Fibroblast of lung (primary cell): Measurements from ENCODE around the gene GNB1L. TPM values are rescaled to one million over a fixed set of nuclear protein-coding genes. Genes with fewer than 3 reads are reported as not detected.

Experiments used
- DNase-seq, 2 donors: peaks; one replicate each; pipeline versions ENCODE4 v3.0.0 to v3.0.0-alpha.2; 2010; ENCODE audit warnings: low read depth in 2 of 2
- H2AFZ ChIP-seq: 2 replicates; pipeline ENCODE4 v1.5.1; 2012; ENCODE audit warnings: low read length, control low read depth, inconsistent platforms
- H3K27ac ChIP-seq: 2 replicates; pipeline ENCODE4 v1.5.1; 2011; ENCODE audit warnings: low read length, control low read depth; ENCODE audit not compliant: insufficient read depth
- H3K27me3 ChIP-seq: 2 replicates; pipeline ENCODE4 v1.5.1; 2011; ENCODE audit warnings: mild to moderate bottlenecking, low read length; ENCODE audit not compliant: control insufficient read depth, insufficient read depth
- H3K36me3 ChIP-seq: 2 replicates; pipeline ENCODE4 v1.5.1; 2011; ENCODE audit warnings: low read length; ENCODE audit not compliant: control insufficient read depth, insufficient read depth
- H3K4me1 ChIP-seq: 2 replicates; pipeline ENCODE4 v1.5.1; 2011; ENCODE audit warnings: low read length; ENCODE audit not compliant: control insufficient read depth, insufficient read depth; ENCODE audit errors: extremely low read depth
- H3K4me2 ChIP-seq: 2 replicates; pipeline ENCODE4 v1.5.1; 2011; ENCODE audit warnings: low read length, control low read depth; ENCODE audit not compliant: insufficient read depth; ENCODE audit errors: extremely low read depth
- H3K4me3 ChIP-seq, 4 experiments: fragments of 200-600 bp in 1 of 4; sonication (generic) in 1 of 4; replicated peaks in 1 of 4; 2 replicates each; pipeline ENCODE4 v1.5.1; 2011 to 2016; ENCODE audit warnings: low read length in 4 of 4, low read depth in 3 of 4, mild to moderate bottlenecking in 3 of 4, control low read depth in 2 of 4, inconsistent platforms in 1 of 4, mixed read lengths in 1 of 4; ENCODE audit not compliant: insufficient read depth in 1 of 4; ENCODE audit errors: control extremely low read depth in 1 of 4
- H3K79me2 ChIP-seq: 2 replicates; pipeline ENCODE4 v1.5.1; 2012; ENCODE audit warnings: mild to moderate bottlenecking, low read length, inconsistent platforms; ENCODE audit not compliant: control insufficient read depth, insufficient read depth
- H3K9ac ChIP-seq: 2 replicates; pipeline ENCODE4 v1.5.1; 2011; ENCODE audit warnings: mild to moderate bottlenecking, low read length, control low read depth; ENCODE audit not compliant: insufficient read depth
- H3K9me3 ChIP-seq: 2 replicates; pipeline ENCODE4 v1.5.1; 2012; ENCODE audit warnings: low read depth, low read length; ENCODE audit not compliant: control insufficient read depth, insufficient read depth
- H4K20me1 ChIP-seq: 2 replicates; pipeline ENCODE4 v1.5.1; 2011; ENCODE audit warnings: low read length; ENCODE audit not compliant: control insufficient read depth, insufficient read depth; ENCODE audit errors: extremely low read depth
- EZH2 ChIP-seq: IDR thresholded peaks from 2 replicates; pipeline ENCODE4 v1.5.1; 2012; ENCODE audit warnings: low read length, control low read depth, mild to moderate bottlenecking; ENCODE audit errors: missing control alignments
- polyA plus RNA-seq, 2 donors: library from polyadenylated mRNA; depleted of rRNA in 1 of 2; stranded (reverse) in 1 of 2; unstranded in 1 of 2; fragments of >200 nt; gene quantifications; 2 replicates each; pipeline ENCODE4 v1.2.1, GENCODE V29; 2011 to 2012; ENCODE audit warnings: missing spikeins in 1 of 2
- total RNA-seq: library from RNA; depleted of rRNA; stranded (reverse); fragments of >200 nt; gene quantifications from 2 replicates; pipeline ENCODE4 v1.2.1, GENCODE V29; 2014
- TF ChIP-seq, protein P1 (sequence below), 2 donors: IDR thresholded peaks in 1 of 2; conservative IDR thresholded peaks in 1 of 2; 1 replicate in 1 of 2; 2 replicates in 1 of 2; pipeline ENCODE4 v1.5.1; 2011 to 2012; ENCODE audit warnings: low read length in 2 of 2, control low read depth in 1 of 2, inconsistent platforms in 1 of 2, low read depth in 1 of 2, mild to moderate bottlenecking in 1 of 2

The GNB1L gene
- total and polyA plus RNA-seq, 2 donors (not counting 1 experiment from before 2014, with no cell fraction given) = 1.4 to 7.8 TPM

DNA sequence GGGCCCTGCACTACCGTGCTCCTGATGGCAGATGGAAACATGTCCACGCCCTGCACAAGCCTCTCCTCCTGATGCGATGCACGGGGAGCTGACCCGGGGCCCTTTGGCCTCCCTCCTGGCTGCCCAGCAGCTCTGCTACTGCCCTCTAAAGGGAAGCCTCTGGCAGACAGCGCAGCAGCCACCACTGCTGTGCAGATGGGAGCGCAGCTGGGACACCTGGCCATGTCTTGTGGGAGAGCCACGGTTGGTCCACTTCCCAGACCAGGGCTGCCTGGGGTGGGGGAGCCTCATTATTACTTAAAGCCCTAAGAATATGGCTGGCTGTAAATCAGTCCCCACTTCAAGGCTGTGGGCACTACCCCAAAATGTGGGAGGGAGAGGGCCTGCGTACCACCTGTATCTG is 55.8 kb downstream of the GNB1L start:
- Histone ChIP-seq H3K4me2 (no peak overlapping the region), H3K79me2 (no peaks in the 10 kb centered on the region), H3K36me3 (no peaks in the 10 kb centered on the region), H2AFZ (no peak overlapping the region), H3K4me1 (peaks cover 5% of the 10 kb centered on the region), H4K20me1 (no peaks in the 10 kb centered on the region), H3K27ac (no peak overlapping the region), H3K9ac (no peak overlapping the region), H3K4me3 (no peak overlapping the region), H3K9me3 (no peaks in the 10 kb centered on the region), H3K27me3 (no peaks in the 10 kb centered on the region)
- DNase-seq = no peak
- TF ChIP-seq EZH2 = no peak
- TF ChIP-seq, protein P1, sequence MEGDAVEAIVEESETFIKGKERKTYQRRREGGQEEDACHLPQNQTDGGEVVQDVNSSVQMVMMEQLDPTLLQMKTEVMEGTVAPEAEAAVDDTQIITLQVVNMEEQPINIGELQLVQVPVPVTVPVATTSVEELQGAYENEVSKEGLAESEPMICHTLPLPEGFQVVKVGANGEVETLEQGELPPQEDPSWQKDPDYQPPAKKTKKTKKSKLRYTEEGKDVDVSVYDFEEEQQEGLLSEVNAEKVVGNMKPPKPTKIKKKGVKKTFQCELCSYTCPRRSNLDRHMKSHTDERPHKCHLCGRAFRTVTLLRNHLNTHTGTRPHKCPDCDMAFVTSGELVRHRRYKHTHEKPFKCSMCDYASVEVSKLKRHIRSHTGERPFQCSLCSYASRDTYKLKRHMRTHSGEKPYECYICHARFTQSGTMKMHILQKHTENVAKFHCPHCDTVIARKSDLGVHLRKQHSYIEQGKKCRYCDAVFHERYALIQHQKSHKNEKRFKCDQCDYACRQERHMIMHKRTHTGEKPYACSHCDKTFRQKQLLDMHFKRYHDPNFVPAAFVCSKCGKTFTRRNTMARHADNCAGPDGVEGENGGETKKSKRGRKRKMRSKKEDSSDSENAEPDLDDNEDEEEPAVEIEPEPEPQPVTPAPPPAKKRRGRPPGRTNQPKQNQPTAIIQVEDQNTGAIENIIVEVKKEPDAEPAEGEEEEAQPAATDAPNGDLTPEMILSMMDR (conservative IDR thresholded peaks at IDR 0.05 in 1 of 2, IDR thresholded peaks at IDR 0.05 in 1 of 2; ENCODE audit: low read depth in 1 of 2, low read length in 2 of 2) = no peak

DNA sequence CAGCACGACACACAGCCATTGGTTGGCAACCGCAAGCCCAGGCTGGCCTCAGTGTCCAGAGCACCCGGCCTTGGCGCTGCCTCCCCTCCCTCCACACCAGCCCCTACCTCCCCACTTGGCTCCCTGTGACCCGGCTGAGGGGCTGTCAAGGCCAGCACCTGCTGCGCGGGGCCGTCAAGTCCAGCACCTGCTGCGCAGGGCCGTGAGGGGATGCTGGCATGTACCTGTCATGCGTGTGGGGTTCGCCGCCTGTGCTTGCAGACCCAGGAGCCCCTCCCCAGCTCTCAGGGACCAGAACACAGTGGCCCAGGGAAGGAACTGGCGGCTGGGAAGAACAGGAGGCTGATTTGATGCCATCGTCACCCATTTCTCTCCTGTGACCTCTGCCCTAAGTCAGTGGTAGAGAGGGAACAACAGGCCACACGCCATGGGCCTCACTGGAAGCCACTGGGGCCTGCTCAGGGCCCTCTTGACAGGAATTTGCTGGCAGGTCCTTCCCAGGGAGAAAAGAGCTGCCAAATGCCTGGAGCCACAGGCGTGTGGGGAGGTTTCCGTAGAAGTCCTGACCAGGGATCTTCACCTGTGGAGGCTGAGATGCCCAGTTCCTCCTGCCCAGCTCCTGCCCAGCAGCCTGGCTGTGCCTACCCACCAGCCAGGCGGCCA is 56.5 kb downstream of the GNB1L start:
- Histone ChIP-seq H3K4me1 (peaks cover 5% of the 10 kb centered on the region), H3K9ac (no peak overlapping the region), H3K27me3 (no peaks in the 10 kb centered on the region), H2AFZ (no peak overlapping the region), H4K20me1 (no peaks in the 10 kb centered on the region), H3K4me3 (no peak overlapping the region), H3K36me3 (no peaks in the 10 kb centered on the region), H3K9me3 (no peaks in the 10 kb centered on the region), H3K79me2 (no peaks in the 10 kb centered on the region), H3K27ac (no peak overlapping the region), H3K4me2 (no peak overlapping the region)
- DNase-seq = no peak
- TF ChIP-seq, protein P1 (conservative IDR thresholded peaks at IDR 0.05 in 1 of 2, IDR thresholded peaks at IDR 0.05 in 1 of 2; ENCODE audit: low read depth in 1 of 2, low read length in 2 of 2) = no peak
- no peak for TF ChIP-seq EZH2

DNA sequence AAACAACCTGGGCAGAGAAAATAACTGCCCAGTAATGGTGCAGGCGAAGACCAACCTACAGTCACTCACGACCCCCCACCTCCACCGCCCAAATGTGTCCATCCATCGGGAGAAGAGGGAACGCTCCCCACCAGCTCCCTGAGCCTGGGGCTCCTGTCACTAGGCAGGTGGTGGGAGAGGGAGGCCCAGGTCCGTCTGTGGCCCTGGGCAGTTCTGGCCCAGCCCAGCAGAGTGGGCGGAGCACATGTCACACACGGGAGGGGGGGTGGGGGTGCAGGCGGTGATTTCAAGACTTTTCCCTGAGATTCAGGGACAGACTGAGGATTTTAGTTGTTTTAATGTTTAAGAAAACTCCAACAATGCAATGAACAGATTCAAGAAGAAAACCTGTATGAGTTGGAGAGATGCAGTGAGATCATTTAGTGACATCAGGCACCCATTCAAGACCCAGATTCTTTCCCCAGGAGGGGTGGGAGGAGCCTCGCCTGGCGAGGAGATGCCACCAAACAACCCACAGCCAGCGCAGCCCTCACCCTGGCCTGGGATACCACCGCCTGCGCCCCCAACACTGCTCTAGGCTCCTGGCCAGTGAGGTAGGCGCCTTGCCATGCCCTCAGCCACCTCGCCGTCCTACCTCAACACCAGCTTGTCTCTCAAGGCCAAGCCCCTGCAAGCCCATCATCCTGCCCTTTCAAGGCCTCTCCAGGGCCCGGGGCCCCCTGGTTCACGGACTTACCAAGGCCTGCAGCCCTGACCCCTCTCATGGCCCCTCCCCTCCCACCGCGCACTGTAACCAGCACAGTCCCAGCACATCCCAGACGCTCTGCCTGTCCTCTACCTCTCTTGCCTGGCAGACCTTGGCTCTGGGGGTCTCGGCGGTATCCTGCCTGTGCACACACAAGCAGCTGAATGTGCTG is 57.3 kb downstream of the GNB1L start:
- Histone ChIP-seq H4K20me1 (no peaks in the 10 kb centered on the region), H3K79me2 (no peaks in the 10 kb centered on the region), H3K27ac (no peak overlapping the region), H3K4me1 (peaks cover 5% of the 10 kb centered on the region), H3K4me2 (no peak overlapping the region), H3K27me3 (no peaks in the 10 kb centered on the region), H2AFZ (no peak overlapping the region), H3K9ac (no peak overlapping the region), H3K4me3 (no peak overlapping the region), H3K9me3 (no peaks in the 10 kb centered on the region), H3K36me3 (no peaks in the 10 kb centered on the region)
- DNase-seq = no peak
- TF ChIP-seq, protein P1 (conservative IDR thresholded peaks at IDR 0.05 in 1 of 2, IDR thresholded peaks at IDR 0.05 in 1 of 2; ENCODE audit: low read depth in 1 of 2, low read length in 2 of 2) = no peak
- no peak for TF ChIP-seq EZH2
